Calu3 (cell line): Measurements from ENCODE around the gene RPL27. TPM values are rescaled to one million over a fixed set of nuclear protein-coding genes. Genes with fewer than 3 reads are reported as not detected.
"Not testable (repeated sequence)": the region's sequence is repeated elsewhere in the genome, so short reads cannot be mapped to it uniquely, and the experiment has no call there.

ENCODE experiments used
- BruUV-seq: library from RNA; stranded (reverse); fragments of 400-500 nt; replicated peaks from 2 replicates; lab custom pipeline; 2021; lab: Mats Ljungman, UMichigan
- CTCF ChIA-PET: fragments of 300-600 bp; sonication (Branson Sonifier 250); formaldehyde crosslinking; loops from one replicate; lab custom pipeline; 2022; ENCODE audit warnings: antibody characterized with exemption; lab: Charles Lee
- DNase-seq: peaks from one replicate; pipeline ENCODE4 v3.0.0; 2022
- H3K27ac Mint-ChIP-seq: one replicate; pipeline ENCODE4 v1.8.0; 2022; ENCODE audit warnings: mixed read lengths; ENCODE audit not compliant: unreplicated experiment
- H3K27me3 Mint-ChIP-seq: one replicate; pipeline ENCODE4 v1.8.0; 2022; ENCODE audit warnings: mixed read lengths; ENCODE audit not compliant: unreplicated experiment
- H3K36me3 Mint-ChIP-seq: one replicate; pipeline ENCODE4 v1.8.0; 2022; ENCODE audit warnings: mild to moderate bottlenecking, moderate library complexity, mixed read lengths; ENCODE audit not compliant: insufficient read depth, unreplicated experiment
- H3K4me1 Mint-ChIP-seq: one replicate; pipeline ENCODE4 v1.8.0; 2022; ENCODE audit warnings: mild to moderate bottlenecking, low read depth, mixed read lengths; ENCODE audit not compliant: unreplicated experiment
- H3K4me3 Mint-ChIP-seq: one replicate; pipeline ENCODE4 v1.8.0; 2022; ENCODE audit warnings: mild to moderate bottlenecking, low read depth, moderate library complexity, mixed read lengths; ENCODE audit not compliant: unreplicated experiment
- H3K9me3 Mint-ChIP-seq: one replicate; pipeline ENCODE4 v1.8.0; 2022; ENCODE audit warnings: low read depth, mixed read lengths; ENCODE audit not compliant: unreplicated experiment
- CTCF ChIP-seq: fragments of 200-600 bp; IDR thresholded peaks from one replicate; pipeline ENCODE4 v1.8.0; 2022; ENCODE audit warnings: antibody characterized with exemption; ENCODE audit not compliant: unreplicated experiment
- intact Hi-C: fragments of 100-400 bp; cut with micrococcal nuclease; formaldehyde crosslinking; loops from one replicate; pipeline ENCODE4 v1.10.0; 2022; ENCODE audit not compliant: unreplicated experiment
- total RNA-seq: library from RNA; stranded (reverse); gene quantifications from 2 replicates; pipeline ENCODE4 v1.2.3, GENCODE V29; 2022

Gene RPL27
- total RNA-seq, 1 experiment from 2014 or later: 1,292 TPM

- no peak for DNase-seq
- no peaks in the 10 kb centered on the region for H3K27me3 Mint-ChIP-seq
- BruUV-seq: no TSS peak
- TF ChIP-seq CTCF: no peak
- CTCF ChIA-PET: interaction anchor here (0.6 to 2.2 kb wide), 28 partner anchors 9 to 483 kb away, joined by 3 to 16 read pairs (median 4); partner anchors contain the start of genes AARSD1, AOC3, BECN1 and BRCA1
- peaks cover 19% of the 10 kb centered on the region for H3K4me1 Mint-ChIP-seq
- H3K27ac Mint-ChIP-seq: peak overlapping the region; percentile 100
- H3K9me3 Mint-ChIP-seq: no peaks in the 10 kb centered on the region
- H3K36me3 Mint-ChIP-seq: peaks cover 85% of the 10 kb centered on the region
- peak overlapping the region; percentile 99 for H3K4me3 Mint-ChIP-seq
- intact Hi-C loops: no loop called here
Observed at GRCh38 chr17:42997390-42997983, 732 bp upstream of the RPL27 start.

- no TSS peak for BruUV-seq
- intact Hi-C loops: no loop called here
Observed at GRCh38 chr17:42999003-42999525, 845 bp downstream of the RPL27 start.

GRCh38 chr17:43000894-43001293 is 2.7 kb downstream of the RPL27 start:
- H3K4me3 Mint-ChIP-seq, H3K9me3 Mint-ChIP-seq, intact Hi-C loops, H3K27me3 Mint-ChIP-seq, DNase-seq, BruUV-seq: not testable (repeated sequence)
- peaks cover 19% of the 10 kb centered on the region for H3K4me1 Mint-ChIP-seq
- peak overlapping the region; percentile 27 for H3K27ac Mint-ChIP-seq
- CTCF ChIA-PET: interaction anchor here (1.6 kb wide), 1 partner anchor 10 kb away, joined by 4 read pairs; no protein-coding TSS in a partner anchor
- H3K36me3 Mint-ChIP-seq: peaks cover 83% of the 10 kb centered on the region

More at GRCh38 chr17:42999003-42999525, 845 bp downstream of the RPL27 start:
- Mint-ChIP-seq H3K27ac (peak overlapping the region; percentile 100), H3K4me3 (peak overlapping the region; percentile 99), H3K4me1 (peaks cover 19% of the 10 kb centered on the region), H3K9me3 (no peaks in the 10 kb centered on the region), H3K36me3 (peaks cover 89% of the 10 kb centered on the region), H3K27me3 (no peaks in the 10 kb centered on the region)
- no peak for TF ChIP-seq CTCF
- DNase-seq: no peak
- CTCF ChIA-PET: interaction anchor here (0.6 to 2.2 kb wide), 9 partner anchors 8 to 322 kb away, joined by 3 to 16 read pairs (median 5); partner anchors contain the start of genes BRCA1, IFI35, PLEKHH3 and VAT1

DNA sequence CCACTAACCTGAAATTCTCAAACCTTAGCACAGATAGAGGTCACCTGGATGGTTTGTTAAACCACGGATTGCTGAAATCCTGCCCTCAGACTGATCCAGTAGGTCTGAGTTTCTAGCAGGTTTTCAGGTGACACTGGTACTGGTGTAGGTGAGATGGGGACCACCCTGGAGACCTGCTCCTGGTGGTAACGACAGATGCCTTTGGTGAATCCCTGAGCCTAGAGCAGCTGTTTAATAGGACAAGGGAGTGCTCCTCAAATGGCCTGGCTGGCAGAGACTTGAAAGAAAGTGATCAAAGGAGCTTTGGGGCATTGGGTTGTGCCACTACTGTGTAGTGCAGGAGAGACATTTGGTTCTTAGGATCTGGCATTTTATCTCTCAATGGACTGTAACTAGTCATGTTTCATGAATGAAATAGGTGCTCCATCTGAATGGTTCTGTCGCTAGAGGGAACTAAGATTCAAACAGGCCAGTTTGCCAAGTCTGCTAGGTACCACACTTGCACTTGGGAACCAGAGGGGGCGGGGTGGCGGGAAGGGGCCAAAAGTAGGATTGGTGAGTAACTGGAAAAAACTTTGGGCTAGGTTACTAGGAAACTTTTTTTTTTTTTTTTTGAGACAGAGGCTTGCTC is 5.4 kb downstream of the RPL27 start:
- Mint-ChIP-seq H3K4me1 (peaks cover 10% of the 10 kb centered on the region), H3K27ac (peak overlapping the region; percentile 47), H3K27me3 (no peaks in the 10 kb centered on the region), H3K36me3 (peaks cover 79% of the 10 kb centered on the region), H3K4me3 (no peak overlapping the region), H3K9me3 (no peaks in the 10 kb centered on the region)
- CTCF ChIA-PET: no interaction called here
- BruUV-seq: no TSS peak
- DNase-seq: no peak
- intact Hi-C loops: no loop called here
- TF ChIP-seq CTCF: peak; percentile 26
